Measurements from ENCODE around the gene YWHAH.

The YWHAH gene

DNA sequence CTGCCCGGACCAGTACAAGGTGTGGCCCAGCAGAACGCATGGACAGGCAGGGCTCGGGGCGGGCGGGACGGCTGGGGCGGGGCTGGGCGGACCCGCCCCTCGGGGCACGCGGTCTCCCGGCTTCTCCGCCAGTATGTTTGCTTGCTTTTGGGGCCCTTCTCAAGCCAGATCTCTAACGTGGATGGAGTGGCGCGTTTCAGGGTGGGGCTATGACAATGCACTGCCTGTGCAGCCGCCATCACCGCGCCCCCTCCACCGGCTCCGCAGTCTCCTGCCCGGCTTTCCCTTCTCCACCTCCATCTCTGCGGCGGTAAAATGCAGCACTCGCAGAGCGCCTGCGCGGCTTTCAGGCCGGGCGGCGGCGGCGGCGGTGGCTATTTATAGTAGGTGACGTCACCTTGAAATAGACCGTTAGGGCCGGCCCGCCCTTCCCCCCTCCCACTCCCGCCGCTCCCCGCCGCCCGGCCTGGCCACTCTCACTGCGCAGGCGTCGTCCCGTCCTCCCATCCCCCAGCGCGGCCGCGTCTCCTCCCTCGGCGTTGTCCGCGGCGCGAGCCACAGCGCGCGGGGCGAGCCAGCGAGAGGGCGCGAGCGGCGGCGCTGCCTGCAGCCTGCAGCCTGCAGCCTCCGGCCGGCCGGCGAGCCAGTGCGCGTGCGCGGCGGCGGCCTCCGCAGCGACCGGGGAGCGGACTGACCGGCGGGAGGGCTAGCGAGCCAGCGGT, at the start of gene YWHAH:
Gene YWHAH, plus strand, starts transcription at position 558 of the 722 bp plus-strand sequence. CDS start 199 bp downstream, outside the sequence.
- peak; percentile 73 for ATAC-seq
- H3K27ac Mint-ChIP-seq = peak within 1 kb of the TSS; percentile 91

DNA sequence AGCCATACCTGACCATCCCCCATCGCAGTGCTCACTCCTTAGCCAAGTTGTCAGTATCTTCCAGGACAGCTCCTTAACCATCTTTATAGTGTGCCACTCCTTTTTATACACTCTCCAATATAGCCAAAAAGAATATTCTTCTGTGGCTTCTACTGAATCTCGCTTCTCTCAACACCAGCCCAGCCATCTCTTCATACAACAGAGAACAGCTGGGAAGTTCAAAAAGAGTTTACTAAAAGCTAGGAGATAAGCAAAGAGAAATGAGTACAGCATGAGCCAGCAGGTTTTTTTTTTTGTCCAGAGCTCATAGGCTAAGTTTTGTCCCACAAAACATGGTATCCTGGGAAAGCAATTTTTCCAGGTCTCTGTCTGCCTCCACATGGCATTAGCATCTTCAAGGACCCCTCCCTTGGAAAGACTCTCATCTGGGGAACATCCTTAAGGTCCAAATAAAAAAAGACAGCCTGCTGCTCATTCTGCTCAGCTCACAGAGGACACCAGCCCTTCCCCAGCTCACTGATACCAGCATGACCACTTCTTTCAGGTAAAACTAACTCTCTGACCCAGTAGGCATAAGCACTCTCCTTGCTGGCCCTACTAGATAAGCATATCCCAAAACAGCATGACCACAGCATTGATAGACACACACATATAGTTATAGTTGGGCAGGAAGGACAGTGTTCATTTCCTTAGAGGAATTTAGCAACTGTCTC, 48.8 kb upstream of the YWHAH start:
- no peak overlapping the region for H3K27ac Mint-ChIP-seq
- no peak overlapping the region for H3K4me3 Mint-ChIP-seq
- H3K27me3 Mint-ChIP-seq = no peaks in the 10 kb centered on the region
- ATAC-seq (no peak), DNase-seq (no peak)
- H3K9me3 Mint-ChIP-seq = no peaks in the 10 kb centered on the region
- no peaks in the 10 kb centered on the region for H3K4me1 Mint-ChIP-seq
- H3K36me3 Mint-ChIP-seq (ENCODE audit: low read depth) = peaks cover 11% of the 10 kb centered on the region

More for the DNA sequence above, at the start of gene YWHAH:
- Mint-ChIP-seq H3K36me3 (ENCODE audit: low read depth) (peaks cover 15% of the 10 kb centered on the region), H3K4me1 (peaks cover 31% of the 10 kb centered on the region), H3K4me3 (peak within 1 kb of the TSS; percentile 80), H3K27me3 (no peaks in the 10 kb centered on the region), H3K9me3 (no peaks in the 10 kb centered on the region)
- peak; percentile 95 for DNase-seq

DNA sequence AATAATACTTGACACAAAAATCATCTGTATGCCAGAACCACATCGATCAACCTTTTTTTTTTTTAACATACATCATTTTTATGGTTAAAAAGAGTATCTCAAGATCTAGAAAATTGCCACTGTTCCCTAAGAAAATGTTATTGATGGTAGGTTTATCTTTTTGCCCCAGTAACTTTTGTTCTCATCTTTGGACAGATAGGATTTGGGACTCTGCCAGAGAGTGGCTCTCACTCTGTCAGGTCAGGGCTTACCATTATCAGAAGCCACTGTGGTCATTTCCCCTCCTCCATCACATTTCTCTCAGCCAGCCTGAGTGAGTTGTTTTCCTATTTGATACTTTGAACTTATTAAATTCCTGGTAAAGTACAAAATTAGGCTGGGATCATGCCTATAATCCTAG, 47.9 kb upstream of the YWHAH start:
- ATAC-seq (no peak), DNase-seq (no peak)
- Mint-ChIP-seq H3K9me3 (no peaks in the 10 kb centered on the region), H3K36me3 (ENCODE audit: low read depth) (peaks cover 11% of the 10 kb centered on the region), H3K27ac (no peak overlapping the region), H3K4me3 (no peak overlapping the region), H3K4me1 (no peaks in the 10 kb centered on the region), H3K27me3 (no peaks in the 10 kb centered on the region)

DNA sequence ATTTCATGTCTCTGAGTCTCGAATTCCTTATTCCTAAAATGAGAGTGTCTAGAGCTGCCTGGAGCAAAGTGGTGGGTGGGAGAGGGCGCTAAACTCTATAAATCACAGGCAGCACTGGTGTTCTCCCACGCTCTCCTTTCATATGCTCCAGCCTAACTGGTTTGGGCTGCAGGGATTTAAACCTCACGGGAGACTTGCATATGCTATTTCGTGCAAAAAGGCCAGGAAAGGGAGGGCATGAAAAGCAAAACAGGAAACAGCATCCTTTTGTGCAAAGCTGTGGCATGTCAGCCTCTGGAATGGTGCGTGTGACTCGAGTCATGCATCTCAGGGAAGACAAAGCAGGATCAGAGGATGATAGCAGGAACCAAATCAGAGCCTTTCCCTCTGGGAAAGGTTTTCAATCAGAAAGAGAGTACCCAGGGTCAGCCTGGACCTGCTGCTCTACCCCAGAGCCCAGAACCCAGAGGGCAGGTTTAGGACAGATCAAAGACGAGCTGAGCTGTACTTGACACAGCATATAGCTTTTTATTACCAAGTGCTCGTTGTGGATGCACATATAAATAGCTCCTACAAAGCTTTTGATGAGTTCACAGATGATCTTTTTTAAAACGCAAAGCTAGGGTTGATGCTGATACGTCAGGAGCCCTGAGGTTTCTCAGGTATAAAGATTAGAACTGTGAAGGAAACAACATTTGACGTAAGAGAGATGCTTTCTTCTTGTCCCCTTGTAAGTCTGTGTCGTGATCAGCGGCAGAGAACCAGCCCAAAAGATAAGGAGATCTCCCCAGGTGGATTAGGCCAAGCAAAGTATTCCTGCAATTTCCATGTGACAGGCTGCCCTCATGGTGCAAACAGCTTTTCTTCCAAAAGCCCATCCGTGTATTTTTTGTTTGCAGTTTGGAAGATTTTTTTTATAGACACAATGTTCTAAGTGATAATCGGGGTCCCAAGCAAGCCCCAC, 46.2 kb upstream of the YWHAH start:
- Mint-ChIP-seq H3K27me3 (no peaks in the 10 kb centered on the region), H3K4me1 (no peaks in the 10 kb centered on the region), H3K36me3 (ENCODE audit: low read depth) (peaks cover 11% of the 10 kb centered on the region), H3K4me3 (no peak overlapping the region), H3K9me3 (no peaks in the 10 kb centered on the region), H3K27ac (no peak overlapping the region)
- no peak for ATAC-seq
- no peak for DNase-seq

DNA sequence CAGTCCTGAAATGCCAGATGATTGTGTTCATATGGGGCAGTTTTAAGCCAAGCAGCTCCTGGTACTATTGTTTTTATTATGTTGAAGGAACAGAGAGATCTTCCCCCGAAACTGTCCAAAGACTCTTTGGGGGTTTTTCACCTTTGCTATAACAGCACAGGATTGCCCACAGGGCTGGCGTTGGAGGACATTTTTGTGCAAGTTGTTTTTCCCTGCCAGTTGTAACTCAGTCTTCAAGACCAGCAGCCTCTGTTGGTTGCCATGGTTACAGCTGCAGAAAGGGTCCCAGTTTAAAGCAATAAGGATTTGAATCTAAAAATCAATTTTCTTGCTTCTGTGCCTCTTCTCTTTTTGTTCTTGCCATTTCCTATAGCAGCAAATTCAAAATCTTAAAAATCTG, 45.4 kb upstream of the YWHAH start:
- Mint-ChIP-seq H3K4me1 (no peaks in the 10 kb centered on the region), H3K36me3 (ENCODE audit: low read depth) (peaks cover 8% of the 10 kb centered on the region), H3K9me3 (no peaks in the 10 kb centered on the region), H3K4me3 (no peak overlapping the region), H3K27ac (no peak overlapping the region), H3K27me3 (no peaks in the 10 kb centered on the region)
- no peak for ATAC-seq
- no peak for DNase-seq

DNA sequence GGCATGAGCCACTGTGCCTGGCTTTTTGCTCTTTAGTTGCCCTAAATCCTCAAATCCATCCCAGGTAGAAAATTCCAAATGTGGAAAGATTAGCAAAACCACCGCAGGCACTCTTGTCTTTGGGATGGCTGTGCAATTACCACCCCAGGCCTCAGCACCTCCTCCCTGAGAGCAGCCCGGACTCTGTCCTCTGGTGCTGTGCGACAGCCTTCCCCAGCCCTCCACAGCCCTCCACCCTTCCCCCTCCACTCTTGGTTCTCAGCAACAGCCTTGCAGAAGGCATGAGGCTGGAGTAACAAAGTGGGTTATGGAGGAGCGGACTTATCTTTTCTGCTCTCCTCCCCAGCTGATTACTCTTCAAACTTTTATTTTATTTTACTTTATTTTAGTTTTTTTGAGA, 44.7 kb upstream of the YWHAH start:
- H3K27ac Mint-ChIP-seq = no peak overlapping the region
- no peaks in the 10 kb centered on the region for H3K4me1 Mint-ChIP-seq
- no peak overlapping the region for H3K4me3 Mint-ChIP-seq
- H3K9me3 Mint-ChIP-seq = no peaks in the 10 kb centered on the region
- peaks cover 5% of the 10 kb centered on the region for H3K36me3 Mint-ChIP-seq (ENCODE audit: low read depth)
- H3K27me3 Mint-ChIP-seq = no peaks in the 10 kb centered on the region
- ATAC-seq (no peak), DNase-seq (no peak)

DNA sequence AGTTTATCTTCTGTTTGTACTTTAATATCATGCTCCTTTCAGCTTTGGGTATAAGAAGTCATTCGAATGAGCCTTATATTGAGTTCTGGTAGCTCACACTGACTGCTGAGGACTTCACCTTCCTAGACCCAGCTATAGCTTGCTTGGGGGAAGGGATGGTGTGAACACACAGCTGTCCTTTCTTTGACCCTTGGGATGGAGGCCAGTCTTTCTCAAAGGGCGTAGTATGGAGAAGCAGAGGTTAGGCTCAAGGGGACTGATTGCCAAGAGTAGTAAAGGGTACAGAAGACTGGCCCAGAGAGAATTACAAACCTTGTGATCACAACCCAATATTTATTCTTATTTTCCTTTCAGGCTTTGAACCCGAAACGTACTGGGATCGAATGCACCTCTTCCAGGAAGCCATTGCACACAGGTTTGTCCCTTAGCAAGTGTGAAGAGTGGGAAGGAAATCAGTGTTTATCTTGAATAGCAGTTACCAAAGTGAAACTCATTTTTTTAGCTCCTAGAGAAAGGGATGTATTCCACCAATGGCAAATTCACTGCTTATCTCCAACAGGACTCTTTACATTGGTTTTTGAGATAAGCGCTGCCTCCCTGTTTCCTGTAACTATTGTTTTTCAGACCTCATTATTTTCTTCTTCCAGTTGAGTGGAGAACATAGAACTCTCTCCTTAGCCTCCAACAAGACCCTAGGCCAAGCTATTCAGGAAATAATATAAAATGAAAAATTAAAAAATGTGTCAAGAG, 42.8 kb upstream of the YWHAH start:
- Mint-ChIP-seq H3K4me3 (no peak overlapping the region), H3K27ac (no peak overlapping the region), H3K9me3 (no peaks in the 10 kb centered on the region), H3K36me3 (ENCODE audit: low read depth) (peaks cover 7% of the 10 kb centered on the region), H3K4me1 (no peaks in the 10 kb centered on the region), H3K27me3 (no peaks in the 10 kb centered on the region)
- no peak for DNase-seq
- no peak for ATAC-seq

DNA sequence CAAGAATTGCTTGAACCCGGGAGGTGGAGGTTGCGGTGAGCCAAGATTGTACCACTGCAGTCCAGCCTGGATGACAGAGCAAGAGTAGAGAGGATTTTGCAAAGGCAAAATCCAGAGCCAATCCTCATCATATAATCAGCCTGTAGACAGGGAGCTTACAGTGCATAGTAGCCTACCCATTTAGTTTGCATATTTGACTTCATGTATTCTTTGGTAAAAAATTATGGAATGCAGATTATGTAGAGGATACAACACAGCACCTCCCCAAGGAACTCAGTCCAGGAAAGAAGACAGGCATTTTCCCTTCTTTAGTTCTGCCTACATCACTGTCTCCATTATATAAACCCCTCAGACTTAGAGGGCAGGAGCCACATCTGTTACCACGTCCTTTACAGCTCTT, 39.7 kb upstream of the YWHAH start:
- no peak for ATAC-seq
- Mint-ChIP-seq H3K27me3 (no peaks in the 10 kb centered on the region), H3K9me3 (no peaks in the 10 kb centered on the region), H3K36me3 (ENCODE audit: low read depth) (peaks cover 16% of the 10 kb centered on the region), H3K4me1 (no peaks in the 10 kb centered on the region), H3K4me3 (no peak overlapping the region), H3K27ac (no peak overlapping the region)
- no peak for DNase-seq

DNA sequence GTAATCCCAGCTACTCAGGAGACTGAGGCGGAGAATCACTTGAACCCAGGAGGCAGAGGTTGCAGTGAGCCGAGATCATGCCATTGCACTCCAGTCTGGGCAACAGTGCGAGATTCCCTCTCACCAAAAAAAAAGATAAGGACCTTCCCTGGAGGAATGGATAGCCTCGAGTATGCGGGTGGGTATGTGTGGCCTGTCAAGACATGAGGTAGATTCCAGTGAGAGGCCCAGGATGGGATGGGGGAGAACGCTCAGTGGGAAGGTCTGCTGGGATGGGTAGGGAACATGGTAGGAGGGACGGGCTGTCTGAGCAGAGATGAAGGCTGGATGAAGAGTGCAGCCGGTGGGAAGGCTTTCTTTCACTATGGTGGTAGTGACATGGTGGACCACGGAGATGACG, 39.0 kb upstream of the YWHAH start:
- no peaks in the 10 kb centered on the region for H3K9me3 Mint-ChIP-seq
- no peaks in the 10 kb centered on the region for H3K27me3 Mint-ChIP-seq
- DNase-seq (no peak), ATAC-seq (no peak)
- H3K36me3 Mint-ChIP-seq (ENCODE audit: low read depth) = peaks cover 16% of the 10 kb centered on the region
- H3K4me1 Mint-ChIP-seq = no peaks in the 10 kb centered on the region
- H3K27ac Mint-ChIP-seq = no peak overlapping the region
- no peak overlapping the region for H3K4me3 Mint-ChIP-seq

DNA sequence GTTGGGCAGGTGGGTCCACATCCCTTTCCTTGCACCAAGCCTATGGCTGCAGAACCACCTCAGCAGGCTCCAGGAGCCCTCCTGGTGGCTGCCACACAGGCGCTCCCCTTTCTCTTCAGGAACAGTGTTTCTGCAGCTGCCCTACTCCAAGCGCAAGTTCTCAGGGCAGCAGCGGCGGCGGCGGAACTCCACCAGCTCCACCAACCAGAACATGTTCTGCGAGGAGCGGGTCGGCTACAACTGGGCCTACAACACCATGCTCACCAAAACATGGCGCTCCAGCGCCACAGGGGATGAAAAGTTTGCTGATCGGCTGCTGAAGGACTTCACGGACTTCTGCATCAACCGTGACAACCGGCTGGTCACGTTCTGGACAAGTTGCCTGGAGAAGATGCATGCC, 38.2 kb upstream of the YWHAH start:
- Mint-ChIP-seq H3K4me3 (no peak overlapping the region), H3K4me1 (no peaks in the 10 kb centered on the region), H3K27me3 (no peaks in the 10 kb centered on the region), H3K9me3 (no peaks in the 10 kb centered on the region), H3K27ac (no peak overlapping the region), H3K36me3 (ENCODE audit: low read depth) (peaks cover 16% of the 10 kb centered on the region)
- ATAC-seq (no peak), DNase-seq (no peak)

DNA sequence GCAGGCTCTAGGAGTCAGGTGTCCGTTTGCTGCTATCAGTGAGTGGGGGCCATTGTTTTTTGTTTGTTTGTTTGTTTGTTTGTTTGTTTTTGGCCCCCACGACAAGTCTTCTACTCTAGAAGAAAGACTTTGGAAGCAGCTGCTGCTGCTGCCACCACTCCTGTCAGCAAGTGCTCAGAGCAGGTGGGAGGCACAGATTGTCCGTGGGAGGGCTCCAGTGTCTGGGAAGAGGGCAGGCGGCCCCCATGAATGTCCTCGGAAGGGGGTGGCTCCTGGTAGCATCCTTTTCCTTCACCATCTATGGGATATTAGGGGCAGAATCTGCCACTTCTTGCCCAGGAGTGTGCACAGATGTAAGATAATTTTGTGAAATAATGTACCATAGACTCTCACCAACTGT, 37.8 kb upstream of the YWHAH start:
- Mint-ChIP-seq H3K9me3 (no peaks in the 10 kb centered on the region), H3K36me3 (ENCODE audit: low read depth) (peaks cover 16% of the 10 kb centered on the region), H3K4me3 (no peak overlapping the region), H3K27ac (no peak overlapping the region), H3K4me1 (no peaks in the 10 kb centered on the region), H3K27me3 (no peaks in the 10 kb centered on the region)
- ATAC-seq = no peak
- DNase-seq = no peak

DNA sequence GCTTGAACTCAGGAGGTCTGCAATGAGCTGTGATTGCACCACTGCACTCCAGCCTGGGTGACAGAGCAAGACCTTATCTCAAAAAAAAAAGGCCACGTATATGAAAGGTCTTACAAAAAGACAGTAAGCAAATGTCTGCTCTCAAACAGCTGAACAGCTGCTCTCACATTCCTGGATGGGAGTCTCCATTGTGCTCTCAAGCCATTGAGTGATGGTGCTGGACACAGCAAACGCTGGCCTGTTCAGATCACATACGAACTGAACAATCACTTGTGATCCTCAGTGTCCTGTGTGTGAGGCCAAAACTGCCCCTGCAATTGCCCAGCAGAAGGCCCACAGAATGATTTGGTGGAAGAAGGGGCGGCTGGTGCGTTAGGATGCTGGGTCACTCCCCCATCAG, 34.4 kb upstream of the YWHAH start:
- Mint-ChIP-seq H3K4me3 (no peak overlapping the region), H3K27me3 (no peaks in the 10 kb centered on the region), H3K27ac (no peak overlapping the region), H3K4me1 (no peaks in the 10 kb centered on the region), H3K9me3 (no peaks in the 10 kb centered on the region), H3K36me3 (ENCODE audit: low read depth) (peaks cover 13% of the 10 kb centered on the region)
- DNase-seq = no peak
- ATAC-seq = no peak

DNA sequence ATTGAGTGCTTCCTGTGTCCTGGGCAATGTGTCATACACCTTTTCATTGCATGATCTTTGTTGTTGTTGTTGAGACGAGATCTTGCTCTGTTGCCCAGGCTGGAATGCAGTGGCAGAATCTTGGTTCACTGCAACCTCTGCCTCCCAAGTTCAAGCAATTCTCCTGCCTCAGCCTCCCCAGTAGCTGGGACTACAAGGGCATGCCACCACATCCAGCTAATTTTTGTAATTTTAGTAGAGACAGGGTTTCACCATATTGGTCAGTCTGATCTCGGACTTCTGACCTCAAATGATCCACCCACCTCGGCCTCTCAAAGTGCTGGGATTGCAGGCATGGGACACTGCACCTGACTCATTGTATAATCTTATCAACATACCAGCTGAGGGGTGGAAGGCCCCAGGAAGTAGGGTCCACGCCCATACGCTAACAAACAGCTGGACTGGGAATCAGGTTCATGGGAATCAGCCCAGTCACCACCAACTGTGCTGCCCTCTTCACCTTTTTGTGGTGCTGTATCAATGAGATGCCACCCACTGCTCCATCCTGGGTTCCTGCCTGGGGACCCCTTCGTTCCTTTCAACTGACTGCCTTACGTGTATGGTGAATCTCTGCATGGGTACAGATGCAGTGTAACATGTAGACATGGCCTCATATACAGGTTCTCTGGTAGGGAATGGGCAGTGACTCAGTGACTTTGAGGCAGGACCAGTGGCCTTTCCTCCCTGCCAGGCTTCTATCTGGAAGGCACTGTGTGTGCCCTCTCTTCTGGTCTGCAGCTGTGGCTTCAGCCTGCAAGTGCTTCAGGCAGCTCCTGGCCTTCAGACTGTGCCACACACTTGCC, 32.5 kb upstream of the YWHAH start:
- DNase-seq = no peak
- Mint-ChIP-seq H3K36me3 (ENCODE audit: low read depth) (peaks cover 8% of the 10 kb centered on the region), H3K4me3 (no peak overlapping the region), H3K4me1 (no peaks in the 10 kb centered on the region), H3K9me3 (no peaks in the 10 kb centered on the region), H3K27ac (no peak overlapping the region), H3K27me3 (no peaks in the 10 kb centered on the region)
- ATAC-seq = no peak
